GM18907 (cell line): ENCODE results near the gene FALEC.
A peak's percentile ranks its signal among the peaks of the same experiment; 100 is the strongest.

Source experiments
- ATAC-seq: cut with Tn5 transposase; IDR thresholded peaks from one replicate; pipeline ENCODE4 v1.9.1; 2021; ENCODE audit warnings: mild to moderate bottlenecking, moderate library complexity; ENCODE audit not compliant: unreplicated experiment

The FALEC gene

DNA sequence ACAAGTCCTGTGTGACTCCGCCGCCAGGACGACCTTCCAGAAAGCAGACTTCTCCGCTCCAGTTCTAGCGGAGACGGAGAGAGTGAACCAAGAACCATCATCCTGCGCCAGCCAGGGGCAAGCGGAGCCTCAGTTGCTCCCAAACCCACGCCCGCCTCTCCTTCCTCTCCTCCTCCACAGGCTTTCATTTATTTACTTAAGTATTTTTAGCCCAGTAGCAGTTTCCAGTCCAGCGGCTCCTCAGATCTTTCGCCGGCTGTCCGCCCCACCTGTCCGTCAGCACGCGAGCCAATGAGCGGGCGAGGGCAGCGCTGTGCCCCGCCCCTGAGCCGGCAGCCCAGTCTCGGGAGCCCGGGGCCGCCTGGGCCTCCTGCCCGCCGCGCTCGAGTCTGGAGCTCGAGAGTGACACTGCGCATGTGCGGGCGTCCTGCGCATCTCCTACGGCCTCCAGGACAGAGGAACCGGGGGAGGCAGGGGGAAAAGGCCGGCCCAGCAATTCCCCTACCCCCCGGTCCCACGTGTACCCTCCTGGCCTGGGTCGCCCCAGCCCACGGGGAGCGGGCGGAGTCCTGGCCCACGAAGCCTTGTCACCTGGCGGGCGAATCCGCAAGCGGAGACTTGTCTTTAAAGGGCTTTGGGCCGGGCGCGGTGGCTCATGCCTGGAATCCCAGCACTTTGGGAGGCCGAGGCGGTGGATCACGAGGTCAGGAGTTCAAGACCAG, at the start of gene FALEC:
TSS of gene FALEC (plus strand) at position 425 of the 722 bp plus-strand sequence.
- peak; percentile 95 for ATAC-seq

GRCh38 chr1:150466964-150467363, 48.6 kb upstream of the FALEC start:
- no peak for ATAC-seq

GRCh38 chr1:150469291-150469690, 46.3 kb upstream of the FALEC start:
- ATAC-seq, result no peak

DNA sequence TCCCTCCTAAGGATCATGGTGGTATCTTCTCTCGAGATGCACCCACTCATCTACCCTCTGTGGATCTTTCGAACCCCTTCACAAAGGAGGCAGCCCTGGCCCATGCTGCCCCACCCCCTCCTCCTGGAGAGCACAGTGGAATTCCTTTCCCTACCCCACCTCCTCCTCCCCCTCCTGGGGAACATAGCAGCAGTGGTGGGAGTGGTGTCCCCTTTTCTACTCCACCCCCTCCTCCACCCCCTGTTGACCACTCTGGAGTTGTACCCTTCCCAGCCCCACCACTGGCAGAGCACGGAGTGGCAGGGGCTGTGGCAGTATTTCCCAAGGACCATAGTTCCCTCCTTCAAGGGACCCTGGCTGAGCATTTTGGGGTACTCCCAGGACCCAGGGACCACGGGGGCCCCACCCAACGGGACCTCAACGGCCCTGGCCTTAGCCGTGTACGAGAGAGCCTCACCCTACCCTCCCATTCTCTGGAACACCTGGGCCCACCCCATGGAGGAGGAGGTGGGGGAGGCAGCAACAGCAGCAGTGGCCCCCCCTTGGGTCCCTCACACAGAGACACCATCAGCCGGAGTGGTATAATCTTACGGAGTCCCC, 42.9 kb upstream of the FALEC start:
- ATAC-seq, result no peak

DNA sequence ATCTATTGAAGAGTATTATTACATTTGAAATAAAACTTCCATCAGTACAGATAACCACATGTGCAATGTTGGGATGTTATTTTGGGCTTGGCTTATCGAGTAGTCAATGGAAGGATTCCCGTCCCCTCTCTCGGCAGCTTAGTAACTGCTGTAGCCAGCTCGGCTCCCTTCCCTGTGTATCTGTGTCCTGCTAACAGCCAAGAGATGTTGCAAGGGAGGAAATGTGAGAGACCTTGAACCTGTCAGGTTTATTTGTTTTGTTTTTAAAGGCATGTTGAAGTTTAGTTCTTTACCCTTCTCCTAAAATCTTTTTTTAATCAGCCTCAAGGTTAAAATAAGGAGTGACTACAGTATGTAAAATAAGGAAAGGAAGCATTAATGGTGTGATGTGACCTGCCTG, 41.9 kb upstream of the FALEC start:
- no peak for ATAC-seq

DNA sequence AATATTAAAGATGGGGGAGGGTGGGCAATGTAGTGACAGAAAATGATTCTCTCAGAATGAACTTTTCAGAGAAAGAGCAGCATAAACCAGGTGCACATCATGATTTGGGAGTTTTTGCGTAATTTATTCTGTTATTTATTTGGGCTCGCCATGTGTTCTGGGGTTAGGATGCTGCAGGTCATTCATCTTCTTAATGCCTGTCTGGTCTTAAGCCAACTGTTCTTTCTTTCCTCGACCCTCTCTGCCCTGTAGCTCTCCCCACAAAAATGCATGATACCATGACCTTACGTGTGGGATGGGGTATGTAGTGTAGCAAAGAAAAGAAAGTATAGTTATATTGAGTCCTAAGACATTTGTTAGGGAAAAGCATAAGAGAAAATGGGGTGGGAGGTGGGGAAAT, 40.7 kb upstream of the FALEC start:
- ATAC-seq, result no peak

DNA sequence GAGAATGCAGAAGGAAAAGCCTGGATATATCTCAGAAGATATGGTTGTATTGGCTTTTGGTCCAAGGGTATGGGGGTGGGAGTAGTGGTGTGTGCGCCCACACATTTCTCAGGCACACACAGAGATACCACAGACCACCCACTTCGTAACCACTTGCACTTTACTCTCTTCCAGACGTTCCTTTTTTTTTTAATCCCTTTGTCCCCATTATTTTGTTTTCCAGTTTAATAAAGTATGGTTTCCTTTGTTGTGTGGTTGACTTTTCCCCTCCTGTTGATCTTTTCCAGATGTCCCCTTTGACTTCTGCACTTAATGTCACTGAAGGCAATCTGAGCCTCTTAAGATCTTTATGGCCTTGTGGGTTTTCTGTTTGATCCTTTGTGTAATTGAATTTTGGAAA, 38.8 kb upstream of the FALEC start:
- no peak for ATAC-seq

GRCh38 chr1:150477320-150477719, 38.2 kb upstream of the FALEC start:
- no peak for ATAC-seq

DNA sequence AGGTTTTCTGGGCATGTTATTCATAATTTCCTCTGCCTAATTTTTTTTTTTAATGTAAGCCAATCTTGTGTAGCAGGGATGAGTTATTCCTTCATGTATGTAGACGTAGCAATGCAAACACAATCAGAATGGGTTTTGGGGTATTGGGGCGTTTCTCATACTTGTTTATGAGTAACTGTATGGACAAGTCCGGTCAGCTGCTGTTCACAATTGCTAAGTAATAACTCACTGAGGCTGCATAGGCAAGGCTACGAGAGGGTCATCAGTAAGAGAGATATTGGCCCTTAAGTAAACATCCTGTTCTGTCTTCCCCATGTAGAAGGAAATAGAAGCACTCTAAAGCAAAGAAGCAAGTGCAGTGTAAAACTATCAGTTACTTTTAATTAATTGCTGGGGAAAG, 37.8 kb upstream of the FALEC start:
- no peak for ATAC-seq

- no peak for ATAC-seq
These were observed 36.2 kb upstream of the FALEC start for GRCh38 chr1:150479370-150479769.

DNA sequence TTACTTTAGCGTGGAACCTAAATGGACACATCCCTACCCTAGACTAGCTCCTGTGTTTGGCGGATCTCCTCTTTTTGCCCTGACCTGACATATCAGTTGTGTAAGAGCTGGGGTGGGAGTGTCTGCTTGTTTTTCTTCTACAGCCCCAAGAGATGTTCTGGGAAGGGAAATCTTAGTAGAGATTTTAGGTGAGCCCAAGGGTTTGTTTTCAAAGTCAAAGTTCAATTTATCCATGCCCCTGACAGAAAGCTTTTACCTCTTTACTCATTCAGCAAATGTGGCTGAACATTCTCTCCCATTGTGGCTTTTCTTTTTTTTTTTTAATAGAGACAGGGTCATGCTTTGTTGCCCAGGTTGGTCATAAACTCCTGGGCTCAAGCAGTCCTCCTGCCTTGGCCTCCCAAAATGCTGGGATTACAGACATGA, 35.6 kb upstream of the FALEC start:
- ATAC-seq, result no peak

DNA sequence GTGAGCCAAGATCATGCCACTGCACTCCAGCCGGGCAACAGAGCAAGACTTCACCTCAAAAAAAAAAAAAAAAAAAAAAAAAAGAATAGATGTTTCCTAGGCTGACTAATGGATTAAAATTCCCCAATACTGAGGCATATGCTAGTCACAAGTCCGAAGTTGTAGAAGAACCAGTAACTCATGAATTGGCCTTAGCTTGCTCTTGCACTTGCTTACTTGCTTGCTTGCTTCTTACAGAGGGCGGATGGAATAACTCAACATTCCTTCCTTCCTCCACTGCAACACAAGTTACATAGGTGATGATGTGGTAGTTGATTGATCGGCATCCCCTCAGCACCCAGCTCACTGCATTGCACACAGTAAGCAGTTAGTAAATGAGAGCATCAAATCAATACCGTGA, 31.1 kb upstream of the FALEC start:
- no peak for ATAC-seq

DNA sequence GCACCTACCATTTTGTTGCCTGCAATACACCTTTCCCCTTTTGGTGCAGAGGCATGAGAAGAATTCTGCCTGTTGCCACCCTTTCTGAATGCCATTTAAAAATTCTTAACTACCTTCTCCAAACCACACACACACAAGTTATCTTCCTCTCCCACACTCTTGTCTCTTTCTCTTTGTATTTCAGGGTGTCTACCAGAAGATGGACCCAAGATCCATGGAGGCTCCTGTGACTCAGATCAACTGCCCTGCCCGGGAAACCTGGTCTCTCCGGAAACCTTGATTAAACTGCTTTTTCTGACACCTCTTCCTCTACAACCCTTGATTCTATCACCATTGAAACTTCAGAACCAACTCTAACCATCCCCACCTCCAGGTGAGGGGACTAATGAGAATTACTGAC, 30.7 kb upstream of the FALEC start:
- no peak for ATAC-seq

GRCh38 chr1:150486966-150487762, 28.4 kb upstream of the FALEC start, which contains the start of gene TARS2:
Gene TARS2, plus strand, starts transcription at chr1:150487419. Its CDS starts 32 bp downstream, at chr1:150487451.
- ATAC-seq, result peak; percentile 96

GRCh38 chr1:150487763-150488115, 27.8 kb upstream of the FALEC start:
- ATAC-seq, result no peak

DNA sequence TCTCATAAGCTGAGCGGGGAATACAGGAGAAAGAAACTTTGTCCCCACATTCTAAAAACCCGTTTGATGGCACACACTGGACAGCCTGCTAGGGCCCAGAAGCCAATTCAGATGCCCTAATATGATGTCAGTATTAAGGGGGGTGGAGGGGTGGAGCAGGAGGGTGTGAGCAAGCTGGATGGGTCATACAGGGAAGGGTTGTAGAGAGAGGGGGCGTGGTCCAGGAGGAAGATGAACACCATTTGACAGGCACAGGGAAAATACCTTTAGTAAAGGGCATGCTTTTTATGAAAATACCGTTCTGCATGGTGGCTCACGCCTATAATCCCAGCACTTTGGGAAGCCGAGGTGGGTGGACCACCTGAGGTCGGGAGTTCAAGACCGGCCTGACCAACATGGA, 22.4 kb upstream of the FALEC start:
- no peak for ATAC-seq

DNA sequence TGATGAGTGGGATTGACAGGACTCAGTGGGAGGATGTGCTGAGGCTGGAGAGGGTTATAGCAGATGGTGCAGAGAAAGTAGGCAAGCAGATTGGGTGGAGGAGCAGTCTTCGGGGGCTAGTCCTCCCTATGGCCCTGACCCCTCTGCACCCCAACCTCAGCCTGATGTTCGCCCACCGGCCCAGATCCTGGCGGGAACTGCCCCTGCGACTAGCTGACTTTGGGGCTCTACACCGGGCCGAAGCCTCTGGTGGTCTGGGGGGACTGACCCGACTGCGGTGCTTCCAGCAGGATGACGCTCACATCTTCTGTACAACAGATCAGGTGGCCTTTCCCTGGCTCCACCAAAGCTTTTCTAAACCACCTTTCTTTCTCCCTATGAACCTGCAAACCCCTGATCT, 17.2 kb upstream of the FALEC start:
- no peak for ATAC-seq

- no peak for ATAC-seq
These were observed 10.1 kb upstream of the FALEC start for GRCh38 chr1:150505431-150505830.

GRCh38 chr1:150507912-150508864, 7.4 kb upstream of the FALEC start, which contains the start of gene ECM1:
Gene ECM1, plus strand, starts transcription at chr1:150508109. Its CDS starts 101 bp downstream, at chr1:150508210.
- no peak for ATAC-seq

- ATAC-seq, result no peak
These were observed 6.6 kb upstream of the FALEC start for GRCh38 chr1:150508982-150509381.

DNA sequence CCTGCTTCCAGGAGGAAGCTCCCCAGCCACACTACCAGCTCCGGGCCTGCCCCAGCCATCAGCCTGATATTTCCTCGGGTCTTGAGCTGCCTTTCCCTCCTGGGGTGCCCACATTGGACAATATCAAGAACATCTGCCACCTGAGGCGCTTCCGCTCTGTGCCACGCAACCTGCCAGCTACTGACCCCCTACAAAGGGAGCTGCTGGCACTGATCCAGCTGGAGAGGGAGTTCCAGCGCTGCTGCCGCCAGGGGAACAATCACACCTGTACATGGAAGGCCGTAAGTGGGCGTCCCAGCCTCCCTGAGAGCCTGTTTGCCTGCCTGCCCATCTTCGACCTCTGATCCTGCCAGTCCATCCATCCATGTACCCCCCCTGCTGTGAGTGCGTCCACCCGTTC, 4.0 kb upstream of the FALEC start:
- ATAC-seq, result no peak
